GM18505 (cell line): Measurements from ENCODE around the gene C1orf198.

ENCODE experiments used
- ATAC-seq: cut with Tn5 transposase; IDR thresholded peaks from one replicate; pipeline ENCODE4 v1.9.1; 2021; ENCODE audit not compliant: unreplicated experiment
- POLR2A ChIP-seq: IDR thresholded peaks from 4 replicates; pipeline ENCODE4 v1.6.1; 2011; ENCODE audit warnings: borderline replicate concordance; ENCODE audit not compliant: insufficient read depth, insufficient read length; ENCODE audit errors: extremely low read depth

C1orf198 gene

GRCh38 chr1:230867903-230868735 is at the start of gene C1orf198:
Gene C1orf198 (minus strand): TSS chr1:230868521. CDS start chr1:230868512, 9 bp downstream.
- ATAC-seq = peak; percentile 86
- TF ChIP-seq POLR2A = no peak

- no peak for ATAC-seq
These were observed 49.2 kb upstream of the C1orf198 start for GRCh38 chr1:230917284-230918135.

GRCh38 chr1:230916587-230917283 is 48.4 kb upstream of the C1orf198 start:
- no peak for TF ChIP-seq POLR2A
- no peak for ATAC-seq

More at GRCh38 chr1:230917284-230918135, 49.2 kb upstream of the C1orf198 start:
- no peak for TF ChIP-seq POLR2A

GRCh38 chr1:230915078-230915477 is 46.8 kb upstream of the C1orf198 start:
- ATAC-seq = no peak

GRCh38 chr1:230913496-230913895 is 45.2 kb upstream of the C1orf198 start:
- no peak for TF ChIP-seq POLR2A
- no peak for ATAC-seq

More at GRCh38 chr1:230915078-230915477, 46.8 kb upstream of the C1orf198 start:
- TF ChIP-seq POLR2A = no peak

- no peak for TF ChIP-seq POLR2A
- no peak for ATAC-seq
These were observed 42.4 kb upstream of the C1orf198 start for GRCh38 chr1:230910755-230911117.

GRCh38 chr1:230909974-230910754 is 41.8 kb upstream of the C1orf198 start:
- TF ChIP-seq POLR2A = no peak
- ATAC-seq = no peak

GRCh38 chr1:230907472-230908205 is 39.3 kb upstream of the C1orf198 start:
- TF ChIP-seq POLR2A = no peak
- no peak for ATAC-seq

- TF ChIP-seq POLR2A = no peak
These were observed 37.9 kb upstream of the C1orf198 start for GRCh38 chr1:230906226-230906625.

GRCh38 chr1:230905733-230906132 is 37.4 kb upstream of the C1orf198 start:
- TF ChIP-seq POLR2A = no peak
- ATAC-seq = no peak

More at GRCh38 chr1:230906226-230906625, 37.9 kb upstream of the C1orf198 start:
- no peak for ATAC-seq

GRCh38 chr1:230902349-230902923 is 34.1 kb upstream of the C1orf198 start:
- no peak for TF ChIP-seq POLR2A
- ATAC-seq = no peak

GRCh38 chr1:230901671-230902070 is 33.4 kb upstream of the C1orf198 start:
- TF ChIP-seq POLR2A = no peak
- ATAC-seq = no peak

- TF ChIP-seq POLR2A = no peak
- no peak for ATAC-seq
These were observed 32.7 kb upstream of the C1orf198 start for GRCh38 chr1:230900984-230901383.
